Activated T-cell treated with anti-CD3 and anti-CD28 coated beads for 24 hours (primary cell): Measurements from ENCODE around the gene GKN2.
"Not testable (repeated sequence)": the region's sequence is repeated elsewhere in the genome, so short reads cannot be mapped to it uniquely, and the experiment has no call there.

Experiments used
- DNase-seq: peaks from one replicate; pipeline ENCODE4 v3.0.0-alpha.2; 2020; ENCODE audit warnings: low read depth

GKN2 gene

GRCh38 chr2:68961380-68961779 is 8.7 kb upstream of the GKN2 start:
- no peak for DNase-seq

GRCh38 chr2:68959001-68959400 is 6.3 kb upstream of the GKN2 start:
- no peak for DNase-seq

- not testable (repeated sequence) for DNase-seq
These were observed 2.7 kb upstream of the GKN2 start for GRCh38 chr2:68955432-68955831.

- no peak for DNase-seq
These were observed 794 bp downstream of the GKN2 start for GRCh38 chr2:68951899-68952298.

GRCh38 chr2:68948710-68949109 is 4.0 kb downstream of the GKN2 start:
- DNase-seq = no peak

GRCh38 chr2:68946117-68946516 is 6.6 kb downstream of the GKN2 start:
- no peak for DNase-seq

GRCh38 chr2:68943581-68944568 is 8.8 kb downstream of the GKN2 start:
- peak; percentile 53 for DNase-seq

- DNase-seq = no peak
These were observed 9.9 kb downstream of the GKN2 start for GRCh38 chr2:68942827-68943226.

GRCh38 chr2:68940369-68940768 is 12.3 kb downstream of the GKN2 start:
- DNase-seq = no peak

GRCh38 chr2:68939962-68940361 is 12.7 kb downstream of the GKN2 start:
- no peak for DNase-seq

- DNase-seq = no peak
These were observed 13.8 kb downstream of the GKN2 start for GRCh38 chr2:68938938-68939337.

GRCh38 chr2:68937346-68938055 is 15.2 kb downstream of the GKN2 start:
- no peak for DNase-seq

- DNase-seq = no peak
These were observed 15.8 kb downstream of the GKN2 start for GRCh38 chr2:68936889-68937288.

- no peak for DNase-seq
These were observed 16.3 kb downstream of the GKN2 start for GRCh38 chr2:68936427-68936826.

- no peak for DNase-seq
These were observed 17.2 kb downstream of the GKN2 start for GRCh38 chr2:68935471-68935870.

- DNase-seq = no peak
These were observed 18.7 kb downstream of the GKN2 start for GRCh38 chr2:68934021-68934420.

GRCh38 chr2:68932402-68932801 is 20.3 kb downstream of the GKN2 start:
- no peak for DNase-seq

GRCh38 chr2:68931799-68932198 is 20.9 kb downstream of the GKN2 start:
- no peak for DNase-seq

GRCh38 chr2:68931149-68931711 is 21.5 kb downstream of the GKN2 start:
- DNase-seq = no peak

GRCh38 chr2:68926796-68927195 is 25.9 kb downstream of the GKN2 start:
- DNase-seq = no peak

- peak; percentile 51 for DNase-seq
These were observed 27.3 kb downstream of the GKN2 start for GRCh38 chr2:68925295-68925896.

- DNase-seq = no peak
These were observed 31.0 kb downstream of the GKN2 start for GRCh38 chr2:68921646-68922045.
